Cortex of kidney (tissue), 1 donor: ENCODE results near the gene MAN1A1.

ENCODE experiments used
- DNase-seq: peaks from one replicate; lab custom pipeline; 2025; lab: John Stamatoyannopoulos, UW

MAN1A1 gene

DNA sequence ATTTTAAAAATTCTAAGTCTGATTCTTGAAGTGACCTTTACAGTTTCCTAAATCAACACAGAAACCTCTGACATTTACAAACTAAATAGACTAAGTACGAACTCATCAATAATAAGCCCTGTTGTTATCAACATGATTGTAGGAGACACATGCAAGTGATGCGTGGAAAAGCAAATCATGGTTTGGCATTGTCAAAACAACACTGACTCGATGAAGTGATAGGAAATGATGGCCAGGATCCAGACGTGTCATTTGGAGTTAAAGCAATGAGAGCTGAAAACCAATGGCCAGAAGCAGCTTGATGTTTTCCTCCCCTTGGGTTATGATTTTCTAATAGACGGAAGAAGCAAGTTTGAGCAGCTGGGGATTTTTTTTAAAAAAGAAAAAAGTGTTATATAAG is 153.7 kb downstream of the MAN1A1 start:
- no peak for DNase-seq

DNA sequence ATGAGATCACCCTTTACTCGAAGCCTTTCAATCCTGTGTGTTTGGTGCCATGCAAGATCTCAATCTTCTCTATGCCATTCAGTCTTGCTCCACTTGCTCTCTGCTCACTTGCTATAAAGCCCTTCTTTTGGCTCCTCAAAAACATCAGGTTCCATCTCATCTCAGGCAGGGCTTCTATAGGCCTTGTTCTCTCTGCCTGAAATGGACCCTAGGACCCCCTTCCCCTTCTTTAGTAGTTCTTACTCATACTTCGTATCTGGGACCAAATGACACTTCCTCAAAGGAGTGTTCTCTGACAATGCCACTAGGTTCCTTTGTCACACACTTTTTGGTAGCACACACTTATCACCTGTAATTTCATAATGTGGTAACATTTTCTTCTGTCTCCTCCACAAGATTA is 154.4 kb downstream of the MAN1A1 start:
- DNase-seq, result no peak

GRCh38 chr6:119193707-119194106 is 155.9 kb downstream of the MAN1A1 start:
- DNase-seq, result no peak

DNA sequence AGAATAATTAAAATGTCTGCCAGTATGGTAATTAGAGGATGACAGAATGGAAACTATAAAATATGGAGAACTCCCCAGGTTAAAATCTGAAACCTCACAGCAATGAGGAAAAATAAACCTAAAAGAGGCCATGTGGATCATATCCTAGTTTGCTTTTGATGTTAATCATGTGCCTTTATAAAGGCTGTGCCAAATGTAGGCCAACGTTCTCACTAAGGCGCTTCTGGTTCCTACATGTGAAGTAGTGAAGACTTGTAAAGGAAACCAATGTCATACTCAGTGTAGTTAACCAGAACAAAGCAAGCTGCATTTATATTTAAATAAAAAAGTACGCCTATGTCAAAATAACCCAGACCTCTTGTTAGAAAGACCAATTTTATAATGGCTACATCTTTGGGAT is 157.4 kb downstream of the MAN1A1 start:
- DNase-seq, result no peak

DNA sequence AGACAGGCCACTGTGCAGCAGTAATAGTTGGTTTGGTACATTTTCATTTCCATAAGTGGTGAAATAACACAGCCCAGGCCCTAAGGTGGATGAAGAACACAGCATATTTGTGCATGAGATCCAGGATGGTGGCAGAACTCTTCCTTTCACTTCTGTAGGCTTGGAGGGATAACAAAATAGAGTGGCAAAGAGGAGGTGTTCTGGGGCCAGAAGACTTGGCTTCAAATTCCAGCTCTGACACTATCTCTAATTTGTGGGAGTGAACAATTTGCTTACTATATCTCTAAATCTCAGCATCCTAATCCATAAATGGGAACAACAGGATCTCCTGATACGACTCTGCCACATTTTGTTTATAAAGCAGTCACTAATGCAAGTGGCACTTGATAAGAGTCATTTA is 159.4 kb downstream of the MAN1A1 start:
- no peak for DNase-seq

- DNase-seq, result no peak
These were observed 160.1 kb downstream of the MAN1A1 start for GRCh38 chr6:119189498-119189897.

DNA sequence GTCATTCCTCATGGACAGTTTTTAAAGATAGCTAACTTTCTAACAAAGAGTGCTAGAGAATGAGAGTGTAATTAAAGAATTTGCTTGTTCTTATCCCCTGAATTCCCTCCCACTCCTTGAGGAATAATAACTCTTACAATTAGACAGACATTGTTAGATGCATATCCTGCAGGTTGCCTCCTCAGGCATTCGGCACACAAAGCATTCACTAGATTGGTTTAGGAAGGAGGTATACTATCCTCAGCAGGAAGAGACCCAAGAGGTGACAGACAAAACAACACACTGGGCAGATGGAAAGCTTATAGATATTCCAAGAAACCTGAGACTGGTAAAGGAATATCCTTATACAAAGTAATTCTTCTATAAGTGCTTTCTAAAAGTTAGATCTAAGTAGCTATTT is 162.0 kb downstream of the MAN1A1 start:
- no peak for DNase-seq

DNA sequence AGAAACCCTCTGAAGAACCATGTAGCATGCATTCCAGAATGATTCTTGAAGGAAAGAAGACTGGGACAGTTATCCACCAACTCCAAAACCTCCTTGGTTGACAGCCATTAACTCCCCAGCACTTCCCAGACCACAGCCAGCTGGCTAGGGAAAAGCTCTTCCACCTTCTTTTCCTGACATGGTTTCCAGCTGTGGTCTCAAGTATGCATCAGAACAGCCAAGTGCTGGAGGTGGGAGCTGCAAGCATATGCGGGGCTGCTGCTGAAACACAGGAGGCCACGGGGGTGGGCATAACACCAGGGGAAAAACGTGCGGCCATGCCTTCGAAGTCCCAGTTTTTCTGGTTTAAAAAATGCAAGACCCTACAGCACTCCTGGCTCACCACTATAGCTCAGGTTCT is 163.1 kb downstream of the MAN1A1 start:
- no peak for DNase-seq

DNA sequence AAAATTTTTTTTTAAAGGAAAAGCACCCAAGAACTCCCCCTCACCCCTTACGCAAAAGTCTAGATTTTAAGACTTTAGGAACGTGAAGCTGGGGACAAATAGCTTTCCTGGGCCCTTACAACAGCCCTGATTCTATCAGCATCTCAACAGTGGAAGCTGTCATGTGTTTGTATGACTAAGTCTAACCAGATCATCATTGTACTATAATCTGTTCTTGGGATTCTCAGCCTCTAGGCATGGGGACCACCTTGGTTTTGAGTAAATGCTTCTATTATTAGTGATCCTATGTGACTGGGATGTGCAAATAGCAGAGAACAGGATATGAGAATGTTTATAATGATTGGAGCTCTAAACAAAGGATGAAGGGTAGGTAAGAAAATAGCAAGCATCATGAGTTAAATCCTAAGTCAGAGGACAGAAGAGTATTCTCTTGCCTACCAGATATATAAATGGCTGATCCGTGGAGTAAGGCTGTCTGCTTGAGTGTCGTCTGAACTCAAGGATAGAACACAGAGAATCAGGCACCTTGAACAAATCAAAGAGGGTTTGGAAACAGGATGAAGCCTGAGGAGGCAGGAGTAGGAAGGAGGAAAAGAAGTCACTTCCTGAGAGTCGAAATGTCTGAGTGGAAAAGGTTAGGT is 165.4 kb downstream of the MAN1A1 start:
- DNase-seq, result no peak

GRCh38 chr6:119183457-119183856 is 166.1 kb downstream of the MAN1A1 start:
- no peak for DNase-seq

- DNase-seq, result no peak
These were observed 166.7 kb downstream of the MAN1A1 start for GRCh38 chr6:119182875-119183274.

- no peak for DNase-seq
These were observed 167.3 kb downstream of the MAN1A1 start for GRCh38 chr6:119182216-119182803.

DNA sequence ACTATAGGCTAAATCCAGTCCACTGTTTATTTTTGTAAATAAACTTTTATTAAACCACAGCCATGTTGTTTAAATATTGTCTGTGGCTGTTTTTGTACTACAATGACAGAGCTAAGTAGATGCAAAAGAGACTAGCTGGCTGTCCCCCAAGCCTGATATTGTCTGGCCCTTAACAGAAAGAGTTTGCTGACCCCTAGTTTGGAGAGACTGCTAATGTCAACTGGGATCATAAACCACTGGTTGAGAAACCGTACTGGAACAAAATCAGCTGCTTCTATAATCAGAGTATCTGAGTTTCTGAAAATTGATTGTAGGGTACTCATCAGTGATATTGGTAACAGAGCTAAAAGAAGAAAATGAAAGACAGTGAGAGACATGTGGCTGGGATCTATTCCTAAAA is 168.5 kb downstream of the MAN1A1 start:
- DNase-seq, result no peak

DNA sequence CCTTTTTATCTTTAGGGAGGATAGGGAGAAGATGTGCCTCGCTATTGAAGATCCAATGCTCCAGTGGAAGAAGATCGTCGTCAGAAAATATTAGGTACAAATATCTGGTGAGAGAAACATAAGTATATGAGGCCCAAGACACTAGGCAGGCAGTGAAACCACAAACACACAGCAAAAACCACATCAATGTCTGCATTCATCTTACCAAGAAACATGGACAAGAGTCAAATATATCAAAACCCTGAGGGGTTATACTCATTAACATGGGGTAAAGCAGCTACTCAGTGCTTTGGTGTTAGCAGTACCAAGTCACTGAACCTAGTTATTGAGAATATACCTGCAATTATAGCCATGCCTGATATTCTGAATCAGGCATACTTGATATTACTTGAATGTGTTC is 169.7 kb downstream of the MAN1A1 start:
- no peak for DNase-seq

DNA sequence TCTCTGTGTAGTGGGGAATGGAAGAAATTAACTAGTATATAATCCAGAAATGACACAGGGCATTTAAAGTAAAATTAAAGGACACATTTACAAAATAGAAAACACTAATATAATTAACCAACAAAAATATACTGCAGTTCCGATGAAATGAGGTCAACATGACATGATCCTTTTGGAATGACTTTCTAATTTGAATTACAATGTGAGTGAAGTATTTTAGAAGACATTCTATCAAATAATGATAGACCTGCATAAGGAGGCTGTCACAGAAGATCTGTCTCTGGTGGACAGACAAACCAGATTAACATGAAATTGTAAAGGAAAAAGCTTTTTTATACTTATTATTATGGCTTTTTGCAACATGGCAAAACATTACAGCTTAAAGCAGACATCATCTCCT is 170.5 kb downstream of the MAN1A1 start:
- no peak for DNase-seq

GRCh38 chr6:119176445-119176844 is 173.1 kb downstream of the MAN1A1 start:
- DNase-seq, result no peak

- no peak for DNase-seq
These were observed 174.4 kb downstream of the MAN1A1 start for GRCh38 chr6:119174879-119175817.

GRCh38 chr6:119174085-119174445 is 175.5 kb downstream of the MAN1A1 start:
- no peak for DNase-seq

- DNase-seq, result no peak
These were observed 176.1 kb downstream of the MAN1A1 start for GRCh38 chr6:119173249-119174084.

GRCh38 chr6:119172824-119173223 is 176.7 kb downstream of the MAN1A1 start:
- no peak for DNase-seq

DNA sequence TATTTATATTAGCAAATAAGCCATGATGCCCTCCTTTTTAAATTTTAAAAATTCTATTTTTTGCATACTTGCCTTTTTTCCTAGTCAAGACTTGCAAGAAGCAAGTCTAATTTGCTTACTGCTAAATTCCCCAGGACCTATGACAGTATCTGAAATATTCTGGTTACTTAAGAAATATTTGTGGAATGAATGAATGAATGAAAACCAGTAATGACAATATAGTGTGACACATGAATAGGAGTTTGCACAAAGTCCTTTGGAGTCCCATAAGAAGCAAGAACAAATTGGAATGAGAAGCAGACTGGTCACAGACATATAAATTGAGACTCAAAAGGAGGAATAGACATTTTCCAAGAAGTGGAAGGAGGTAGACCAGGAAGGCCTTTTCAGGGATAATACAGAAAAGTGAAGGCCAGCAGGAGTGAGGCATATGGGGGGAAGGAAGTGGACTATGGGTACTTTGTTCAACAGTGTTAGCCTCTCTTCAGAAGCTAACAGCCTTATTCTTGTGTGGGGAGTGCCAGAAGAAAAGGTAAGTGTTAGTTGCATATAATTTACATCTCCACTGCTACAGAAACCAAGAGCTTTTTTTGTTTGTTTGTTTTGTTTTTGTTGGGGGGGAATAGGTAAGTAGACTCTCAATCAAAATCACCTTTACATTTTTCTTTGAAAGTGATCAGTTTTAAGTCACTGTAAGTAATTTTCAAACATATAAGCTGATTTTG is 177.5 kb downstream of the MAN1A1 start:
- no peak for DNase-seq
